ENCODE data around the gene EDARADD. TPM values are rescaled to one million over a fixed set of nuclear protein-coding genes. Genes with fewer than 3 reads are reported as not detected.

Gene EDARADD
- total RNA-seq, 1 experiment from 2014 or later = 0.15 TPM

DNA sequence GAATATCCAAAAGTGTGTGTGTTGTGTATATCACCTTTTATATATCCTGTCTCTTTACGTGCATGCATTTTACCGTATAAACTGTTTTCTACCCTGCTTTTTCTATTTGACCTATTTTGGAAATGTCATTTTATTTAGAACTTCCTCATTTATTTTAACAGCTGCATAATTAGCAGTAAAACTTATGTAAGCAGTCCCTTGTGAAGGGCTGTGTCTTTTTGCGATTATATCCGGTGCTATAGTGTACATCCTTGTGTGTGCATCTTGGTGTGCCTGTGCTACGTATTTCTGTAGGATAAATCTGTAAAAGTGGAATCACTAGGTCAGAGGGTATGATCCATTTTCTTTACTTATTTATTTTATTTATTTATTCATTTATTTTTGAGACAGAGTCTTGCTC, 136.9 kb downstream of the EDARADD start:
- Histone ChIP-seq H3K4me1 (ENCODE audit: insufficient read depth, low read length, poor library complexity, severe bottlenecking) (peaks cover 9% of the 10 kb centered on the region), H3K36me3 (ENCODE audit: insufficient read depth, low read length, poor library complexity, severe bottlenecking) (no peaks in the 10 kb centered on the region), H3K27ac (ENCODE audit: low read depth, low read length, poor library complexity, severe bottlenecking) (no peak overlapping the region), H3K9me3 (ENCODE audit: low read depth, low read length, poor library complexity, severe bottlenecking) (no peaks in the 10 kb centered on the region), H3K27me3 (replicated peaks; ENCODE audit: insufficient read depth, low read depth, low read length, poor library complexity) (no peaks in the 10 kb centered on the region), H3K4me3 (ENCODE audit: low read depth, low read length, poor library complexity, severe bottlenecking) (no peak overlapping the region)
- POLR2A ChIA-PET (ENCODE audit: low non-redundant PET) = no interaction called here
- DNase-seq (ENCODE audit: low spot score) = no peak
- CTCF ChIA-PET = no interaction called here
- BruUV-seq (replicated peaks) = no TSS peak
- TF ChIP-seq, protein P1, sequence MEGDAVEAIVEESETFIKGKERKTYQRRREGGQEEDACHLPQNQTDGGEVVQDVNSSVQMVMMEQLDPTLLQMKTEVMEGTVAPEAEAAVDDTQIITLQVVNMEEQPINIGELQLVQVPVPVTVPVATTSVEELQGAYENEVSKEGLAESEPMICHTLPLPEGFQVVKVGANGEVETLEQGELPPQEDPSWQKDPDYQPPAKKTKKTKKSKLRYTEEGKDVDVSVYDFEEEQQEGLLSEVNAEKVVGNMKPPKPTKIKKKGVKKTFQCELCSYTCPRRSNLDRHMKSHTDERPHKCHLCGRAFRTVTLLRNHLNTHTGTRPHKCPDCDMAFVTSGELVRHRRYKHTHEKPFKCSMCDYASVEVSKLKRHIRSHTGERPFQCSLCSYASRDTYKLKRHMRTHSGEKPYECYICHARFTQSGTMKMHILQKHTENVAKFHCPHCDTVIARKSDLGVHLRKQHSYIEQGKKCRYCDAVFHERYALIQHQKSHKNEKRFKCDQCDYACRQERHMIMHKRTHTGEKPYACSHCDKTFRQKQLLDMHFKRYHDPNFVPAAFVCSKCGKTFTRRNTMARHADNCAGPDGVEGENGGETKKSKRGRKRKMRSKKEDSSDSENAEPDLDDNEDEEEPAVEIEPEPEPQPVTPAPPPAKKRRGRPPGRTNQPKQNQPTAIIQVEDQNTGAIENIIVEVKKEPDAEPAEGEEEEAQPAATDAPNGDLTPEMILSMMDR (conservative IDR thresholded peaks at IDR 0.05; ENCODE audit: low read depth, low read length) = no peak
- TF ChIP-seq EZH2 (IDR thresholded peaks at IDR 0.05; ENCODE audit: borderline replicate concordance, low read depth, low read length, poor library complexity, severe bottlenecking) = no peak
- intact Hi-C loops (cut with micrococcal nuclease; ENCODE audit: unreplicated experiment) = loop anchor here (2.0 kb wide), 1 partner anchor 428 kb away; no protein-coding TSS in a partner anchor

DNA sequence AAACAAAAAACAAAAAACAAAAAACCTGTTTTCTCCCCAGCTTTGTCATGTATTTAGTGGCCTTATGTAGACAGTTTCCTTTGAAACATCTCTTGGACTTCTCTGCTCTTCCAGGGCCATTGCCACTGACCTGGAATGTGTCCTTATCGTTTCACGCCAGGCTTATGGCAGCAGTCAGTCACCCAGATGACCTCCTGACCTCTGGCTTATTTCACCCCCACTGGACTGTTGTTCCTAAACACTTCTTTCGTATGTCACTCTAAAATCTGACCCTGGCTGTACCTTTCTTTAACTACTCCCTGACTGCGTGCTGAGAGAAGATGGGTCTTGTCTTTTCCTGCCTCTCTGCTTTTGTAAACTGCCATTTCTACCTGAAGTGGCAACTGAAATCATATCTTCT, 138.8 kb downstream of the EDARADD start:
- DNase-seq (ENCODE audit: low spot score) = no peak
- Histone ChIP-seq H3K9me3 (ENCODE audit: low read depth, low read length, poor library complexity, severe bottlenecking) (no peaks in the 10 kb centered on the region), H3K27me3 (replicated peaks; ENCODE audit: insufficient read depth, low read depth, low read length, poor library complexity) (no peaks in the 10 kb centered on the region), H3K4me3 (ENCODE audit: low read depth, low read length, poor library complexity, severe bottlenecking) (no peak overlapping the region), H3K36me3 (ENCODE audit: insufficient read depth, low read length, poor library complexity, severe bottlenecking) (no peaks in the 10 kb centered on the region), H3K4me1 (ENCODE audit: insufficient read depth, low read length, poor library complexity, severe bottlenecking) (peaks cover 15% of the 10 kb centered on the region), H3K27ac (ENCODE audit: low read depth, low read length, poor library complexity, severe bottlenecking) (no peak overlapping the region)
- CTCF ChIA-PET = no interaction called here
- POLR2A ChIA-PET (ENCODE audit: low non-redundant PET) = no interaction called here
- intact Hi-C loops (cut with micrococcal nuclease; ENCODE audit: unreplicated experiment) = no loop called here
- BruUV-seq (replicated peaks) = TSS peak; percentile 42
- TF ChIP-seq EZH2 (IDR thresholded peaks at IDR 0.05; ENCODE audit: borderline replicate concordance, low read depth, low read length, poor library complexity, severe bottlenecking) = no peak
- TF ChIP-seq, protein P1 (conservative IDR thresholded peaks at IDR 0.05; ENCODE audit: low read depth, low read length) = no peak

DNA sequence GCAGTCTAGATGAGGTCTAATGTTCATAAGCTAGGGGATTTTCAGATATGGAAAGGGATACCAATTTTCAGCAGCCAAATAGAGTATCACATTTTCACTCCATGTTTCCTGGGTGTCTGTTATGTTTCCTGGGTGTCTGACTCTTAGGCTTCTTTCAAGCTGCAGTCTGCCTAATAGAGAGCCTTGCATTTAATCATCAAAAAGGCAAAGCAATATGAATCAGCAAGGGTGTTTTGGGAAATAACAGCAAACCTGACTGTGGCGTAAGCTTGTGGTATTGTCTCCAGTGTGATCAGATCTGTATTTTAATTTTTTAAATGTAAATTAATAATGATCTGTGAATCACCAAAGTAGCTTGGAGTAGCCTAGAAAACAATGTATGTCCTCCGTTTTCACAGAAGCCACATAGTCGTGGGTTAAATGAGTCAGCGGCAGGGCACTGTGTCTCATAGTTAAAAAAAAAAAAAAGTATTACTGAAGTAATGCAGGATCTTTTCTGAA, 140.1 kb downstream of the EDARADD start:
- Histone ChIP-seq H3K27ac (ENCODE audit: low read depth, low read length, poor library complexity, severe bottlenecking) (no peak overlapping the region), H3K4me3 (ENCODE audit: low read depth, low read length, poor library complexity, severe bottlenecking) (no peak overlapping the region), H3K9me3 (ENCODE audit: low read depth, low read length, poor library complexity, severe bottlenecking) (no peaks in the 10 kb centered on the region), H3K27me3 (replicated peaks; ENCODE audit: insufficient read depth, low read depth, low read length, poor library complexity) (no peaks in the 10 kb centered on the region), H3K36me3 (ENCODE audit: insufficient read depth, low read length, poor library complexity, severe bottlenecking) (no peaks in the 10 kb centered on the region), H3K4me1 (ENCODE audit: insufficient read depth, low read length, poor library complexity, severe bottlenecking) (peaks cover 15% of the 10 kb centered on the region)
- no peak for TF ChIP-seq EZH2 (IDR thresholded peaks at IDR 0.05; ENCODE audit: borderline replicate concordance, low read depth, low read length, poor library complexity, severe bottlenecking)
- TF ChIP-seq, protein P1 (conservative IDR thresholded peaks at IDR 0.05; ENCODE audit: low read depth, low read length) = no peak
- DNase-seq (ENCODE audit: low spot score) = no peak
- intact Hi-C loops (cut with micrococcal nuclease; ENCODE audit: unreplicated experiment) = no loop called here
- no TSS peak for BruUV-seq (replicated peaks)
- CTCF ChIA-PET = no interaction called here
- POLR2A ChIA-PET (ENCODE audit: low non-redundant PET) = no interaction called here

Other genes starting within 250 kb of the EDARADD start
- 3.4 and 4.1 TPM in 2 replicates for gene ERO1B, start 112.3 kb upstream of the EDARADD start, total RNA-seq (2021)
- gene LGALS8, start 129.7 kb downstream of the EDARADD start, total RNA-seq (2021) = 34.4 and 35.3 TPM in 2 replicates
- gene HEATR1, start 210.2 kb downstream of the EDARADD start, total RNA-seq (2021) = 47.7 and 59.7 TPM in 2 replicates

Measured in A673 (cell line).